HCT116 (cell line): Measurements from ENCODE around the gene DPP10. TPM values are rescaled to one million over a fixed set of nuclear protein-coding genes. Genes with fewer than 3 reads are reported as not detected.

Experiments used
- ATAC-seq: fragments of 200-7000 bp; cut with Tn5 transposase; 2 replicates; pipeline ENCODE4 v1.9.1; 2020; ENCODE audit warnings: mild to moderate bottlenecking, moderate library complexity
- BruUV-seq: library from RNA; stranded (reverse); fragments of 400-500 nt; replicated peaks from 2 replicates; lab custom pipeline; 2021; lab: Mats Ljungman, UMichigan
- CTCF ChIA-PET: fragments of 300-600 bp; sonication (Branson Sonifier 250); formaldehyde crosslinking; loops from one replicate; lab custom pipeline; 2021; ENCODE audit warnings: antibody characterized with exemption; lab: Charles Lee
- POLR2A ChIA-PET: fragments of 300-600, 350-600 bp; sonication (Branson Sonifier 250); formaldehyde crosslinking; loops from one replicate; lab custom pipeline; 2021; ENCODE audit warnings: antibody characterized with exemption; lab: Charles Lee
- RAD21 ChIA-PET, 2 experiments: fragments of 300-600 bp; sonication (Branson Sonifier 250); formaldehyde crosslinking; loops; one replicate each; lab custom pipeline; 2023; ENCODE audit warnings: low total read pairs in 2 of 2; ENCODE audit not compliant: uncharacterized antibody in 2 of 2, unreplicated experiment in 2 of 2, low non-redundant PET in 1 of 2; lab: Charles Lee
- DNase-seq: peaks from one replicate; pipeline ENCODE4 v3.0.0-alpha.2; 2010; ENCODE audit warnings: low read depth, low spot score
- H2AFZ ChIP-seq: fragments of 200-600 bp; shearing (Covaris generic), sonication (generic); 2 replicates; pipeline ENCODE4 v1.6.1; 2017; ENCODE audit warnings: low read depth, mixed run types, mixed read lengths, antibody characterized with exemption, low read length; ENCODE audit not compliant: poor library complexity, severe bottlenecking
- H3K27ac ChIP-seq: 2 replicates; pipeline ENCODE4 v1.5.1; 2012; ENCODE audit warnings: low read depth, low read length
- H3K27me3 ChIP-seq: fragments of 200-600 bp; sonication (generic); 2 replicates; pipeline ENCODE4 v1.6.1; 2016; ENCODE audit warnings: mixed run types, low read length, mixed read lengths; ENCODE audit not compliant: insufficient read depth
- H3K36me3 ChIP-seq, 2 experiments: fragments of 200-500 bp in 1 of 2; fragments of 200-600 bp in 1 of 2; sonication (Bioruptor generic) in 1 of 2; sonication (generic) in 1 of 2; 2 replicates each; pipeline versions ENCODE4 v1.5.1 to v1.6.1; 2014 to 2016; ENCODE audit warnings: low read length in 2 of 2, inconsistent platforms in 1 of 2, mixed read lengths in 1 of 2, mixed run types in 1 of 2; ENCODE audit not compliant: insufficient read depth in 2 of 2, control insufficient read depth in 1 of 2
- H3K4me1 ChIP-seq, 2 experiments: fragments of 200-600 bp in 1 of 2; sonication (generic) in 1 of 2; 2 replicates each; pipeline versions ENCODE4 v1.5.1 to v1.6.1; 2012 to 2017; ENCODE audit warnings: low read length in 2 of 2, inconsistent platforms in 1 of 2, mild to moderate bottlenecking in 1 of 2, mixed read lengths in 1 of 2, mixed run types in 1 of 2, moderate library complexity in 1 of 2; ENCODE audit not compliant: insufficient read depth in 2 of 2, control insufficient read depth in 1 of 2
- H3K4me2 ChIP-seq: fragments of 200-600 bp; sonication (generic); 2 replicates; pipeline ENCODE4 v1.6.1; 2017; ENCODE audit warnings: mixed run types, low read length, mixed read lengths
- H3K4me3 ChIP-seq, 2 experiments: fragments of 200-600 bp in 1 of 2; sonication (generic) in 1 of 2; replicated peaks in 1 of 2; 2 replicates each; pipeline ENCODE4 v1.5.1; 2011 to 2016; ENCODE audit warnings: low read length in 2 of 2, control low read depth in 1 of 2, low read depth in 1 of 2, mild to moderate bottlenecking in 1 of 2, mixed read lengths in 1 of 2, mixed run types in 1 of 2
- H3K79me2 ChIP-seq: fragments of 200-600 bp; sonication (generic); 2 replicates; pipeline ENCODE4 v1.6.1; 2017; ENCODE audit warnings: mild to moderate bottlenecking, mixed run types, low read length, moderate library complexity, mixed read lengths; ENCODE audit not compliant: insufficient read depth
- H3K9ac ChIP-seq: fragments of 200-600 bp; sonication (generic); 2 replicates; pipeline ENCODE4 v1.6.1; 2016; ENCODE audit warnings: low read length, mixed read lengths
- H3K9me2 ChIP-seq: fragments of 200-600 bp; sonication (generic), shearing (Covaris generic); 2 replicates; pipeline ENCODE4 v1.6.1; 2017; ENCODE audit warnings: mixed run types, mild to moderate bottlenecking, moderate library complexity; ENCODE audit not compliant: insufficient read depth
- H3K9me3 ChIP-seq, 2 experiments: fragments of 200-500 bp in 1 of 2; fragments of 200-600 bp in 1 of 2; sonication (Bioruptor generic) in 1 of 2; sonication (generic) in 1 of 2; 2 replicates each; pipeline ENCODE4 v1.6.1; 2014 to 2017; ENCODE audit warnings: low read length in 2 of 2, mixed read lengths in 2 of 2, inconsistent platforms in 1 of 2, low read depth in 1 of 2, mild to moderate bottlenecking in 1 of 2, mixed run types in 1 of 2, moderate library complexity in 1 of 2; ENCODE audit not compliant: control insufficient read depth in 1 of 2, insufficient read depth in 1 of 2
- H4K20me1 ChIP-seq: fragments of 200-600 bp; sonication (generic), shearing (Covaris generic); 2 replicates; pipeline ENCODE4 v1.6.1; 2017; ENCODE audit warnings: mixed run types, mild to moderate bottlenecking, moderate library complexity; ENCODE audit not compliant: insufficient read depth
- ATF3 ChIP-seq: IDR thresholded peaks from 2 replicates; pipeline ENCODE4 v1.6.1; 2012
- CBX3 ChIP-seq: IDR thresholded peaks from 2 replicates; pipeline ENCODE4 v1.6.1; 2012; ENCODE audit warnings: low read depth
- ELF1 ChIP-seq: IDR thresholded peaks from 2 replicates; pipeline ENCODE4 v1.6.1; 2012; ENCODE audit warnings: low read depth, borderline replicate concordance
- EZH2 ChIP-seq: fragments of 200-600 bp; sonication (generic); IDR thresholded peaks from 2 replicates; pipeline ENCODE4 v1.6.1; 2017; ENCODE audit warnings: antibody characterized with exemption, mixed run types
- EZH2phosphoT487 ChIP-seq: fragments of 200-600 bp; IDR thresholded peaks from 2 replicates; pipeline ENCODE4 v1.6.1; 2018; ENCODE audit warnings: antibody characterized with exemption, borderline replicate concordance
- FOSL1 ChIP-seq: IDR thresholded peaks from 2 replicates; pipeline ENCODE4 v1.6.1; 2012; ENCODE audit warnings: low read depth
- JUND ChIP-seq: IDR thresholded peaks from 2 replicates; pipeline ENCODE4 v1.6.1; 2012
- POLR2A ChIP-seq: IDR thresholded peaks from 2 replicates; pipeline ENCODE4 v1.7.0; 2011; ENCODE audit warnings: borderline replicate concordance; ENCODE audit not compliant: insufficient read depth, insufficient read length; ENCODE audit errors: extremely low read depth
- RAD21 ChIP-seq: IDR thresholded peaks from 2 replicates; pipeline ENCODE4 v1.6.1; 2012; ENCODE audit warnings: low read depth, mild to moderate bottlenecking
- REST ChIP-seq: IDR thresholded peaks from 2 replicates; pipeline ENCODE4 v1.6.1; 2012; ENCODE audit warnings: low read depth
- SIN3A ChIP-seq: IDR thresholded peaks from 2 replicates; pipeline ENCODE4 v1.6.1; 2012; ENCODE audit warnings: low read depth
- SP1 ChIP-seq: IDR thresholded peaks from 2 replicates; pipeline ENCODE4 v1.6.1; 2012; ENCODE audit warnings: low read depth
- intact Hi-C: fragments of 100-400 bp; cut with micrococcal nuclease; formaldehyde crosslinking; loops from 2 replicates; pipeline ENCODE4 v1.10.0; 2022
- total RNA-seq: library from RNA; stranded (reverse); gene quantifications from one replicate; pipeline ENCODE4 v1.2.1, GENCODE V29; 2021; ENCODE audit not compliant: unreplicated experiment
- TF ChIP-seq, protein P1 (sequence below): IDR thresholded peaks from 2 replicates; pipeline ENCODE4 v1.6.1; 2011; ENCODE audit warnings: mild to moderate bottlenecking, low read length, moderate library complexity; ENCODE audit not compliant: insufficient replicate concordance; ENCODE audit errors: extremely low read depth

DPP10 gene
- total RNA-seq, 1 experiment from 2014 or later, result not detected

DNA sequence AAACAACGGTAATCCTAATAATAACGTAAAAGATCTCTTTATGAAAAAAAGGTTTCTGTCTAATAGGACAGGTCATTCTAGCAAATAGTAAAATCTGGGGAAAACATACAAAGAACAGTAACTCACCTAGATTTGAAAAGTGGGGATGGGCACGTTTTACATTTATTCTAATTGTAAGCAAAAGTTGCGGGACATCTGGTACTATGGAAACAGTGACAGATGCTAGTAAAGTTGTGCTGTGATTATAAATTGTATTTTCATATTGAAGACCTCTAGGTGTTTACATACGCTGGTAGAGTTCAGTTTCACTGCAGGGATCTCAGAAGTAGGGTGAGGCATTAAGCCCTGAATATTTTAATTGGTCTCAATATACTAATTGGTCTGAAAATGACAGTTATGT is 422.5 kb downstream of the DPP10 start:
- Histone ChIP-seq H3K4me2 (no peak overlapping the region), H3K9me2 (no peaks in the 10 kb centered on the region), H4K20me1 (no peaks in the 10 kb centered on the region), H3K9me3 (peaks cover 22 to 25% of the 10 kb centered on the region in 2 experiments; a peak in 2 of 4 replicates), H3K4me3 (no peak overlapping the region), H3K27me3 (no peaks in the 10 kb centered on the region), H3K4me1 (no peaks in the 10 kb centered on the region), H2AFZ (no peak overlapping the region), H3K9ac (no peak overlapping the region), H3K36me3 (no peaks in the 10 kb centered on the region), H3K27ac (no peak overlapping the region), H3K79me2 (no peaks in the 10 kb centered on the region)
- ATAC-seq, result no peak
- no peak for TF ChIP-seq EZH2phosphoT487
- no peak for TF ChIP-seq POLR2A
- TF ChIP-seq, protein P1, sequence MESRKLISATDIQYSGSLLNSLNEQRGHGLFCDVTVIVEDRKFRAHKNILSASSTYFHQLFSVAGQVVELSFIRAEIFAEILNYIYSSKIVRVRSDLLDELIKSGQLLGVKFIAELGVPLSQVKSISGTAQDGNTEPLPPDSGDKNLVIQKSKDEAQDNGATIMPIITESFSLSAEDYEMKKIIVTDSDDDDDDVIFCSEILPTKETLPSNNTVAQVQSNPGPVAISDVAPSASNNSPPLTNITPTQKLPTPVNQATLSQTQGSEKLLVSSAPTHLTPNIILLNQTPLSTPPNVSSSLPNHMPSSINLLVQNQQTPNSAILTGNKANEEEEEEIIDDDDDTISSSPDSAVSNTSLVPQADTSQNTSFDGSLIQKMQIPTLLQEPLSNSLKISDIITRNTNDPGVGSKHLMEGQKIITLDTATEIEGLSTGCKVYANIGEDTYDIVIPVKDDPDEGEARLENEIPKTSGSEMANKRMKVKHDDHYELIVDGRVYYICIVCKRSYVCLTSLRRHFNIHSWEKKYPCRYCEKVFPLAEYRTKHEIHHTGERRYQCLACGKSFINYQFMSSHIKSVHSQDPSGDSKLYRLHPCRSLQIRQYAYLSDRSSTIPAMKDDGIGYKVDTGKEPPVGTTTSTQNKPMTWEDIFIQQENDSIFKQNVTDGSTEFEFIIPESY, result no peak
- TF ChIP-seq RAD21, result no peak
- TF ChIP-seq SIN3A, result no peak
- no peak for TF ChIP-seq EZH2
- no peak for TF ChIP-seq CBX3
- TF ChIP-seq REST, result no peak
- TF ChIP-seq SP1, result no peak
- TF ChIP-seq ATF3, result no peak
- TF ChIP-seq ELF1, result no peak
- TF ChIP-seq FOSL1, result no peak
- no peak for TF ChIP-seq JUND
- POLR2A ChIA-PET, result no interaction called here
- intact Hi-C loops, result no loop called here
- RAD21 ChIA-PET, result no interaction called here
- DNase-seq, result no peak
- CTCF ChIA-PET, result no interaction called here
- BruUV-seq, result no TSS peak
